DMS53 treated with DMSO at 0.1 percent for 48 hours (cell line): Measurements from ENCODE around the gene SPTLC3.

Experiments used
- DNase-seq: peaks from one replicate; lab custom pipeline; 2025; ENCODE audit not compliant: unreplicated experiment; lab: John Stamatoyannopoulos, UW

Gene SPTLC3

GRCh38 chr20:13028673-13029072, 19.9 kb downstream of the SPTLC3 start:
- DNase-seq = no peak

DNA sequence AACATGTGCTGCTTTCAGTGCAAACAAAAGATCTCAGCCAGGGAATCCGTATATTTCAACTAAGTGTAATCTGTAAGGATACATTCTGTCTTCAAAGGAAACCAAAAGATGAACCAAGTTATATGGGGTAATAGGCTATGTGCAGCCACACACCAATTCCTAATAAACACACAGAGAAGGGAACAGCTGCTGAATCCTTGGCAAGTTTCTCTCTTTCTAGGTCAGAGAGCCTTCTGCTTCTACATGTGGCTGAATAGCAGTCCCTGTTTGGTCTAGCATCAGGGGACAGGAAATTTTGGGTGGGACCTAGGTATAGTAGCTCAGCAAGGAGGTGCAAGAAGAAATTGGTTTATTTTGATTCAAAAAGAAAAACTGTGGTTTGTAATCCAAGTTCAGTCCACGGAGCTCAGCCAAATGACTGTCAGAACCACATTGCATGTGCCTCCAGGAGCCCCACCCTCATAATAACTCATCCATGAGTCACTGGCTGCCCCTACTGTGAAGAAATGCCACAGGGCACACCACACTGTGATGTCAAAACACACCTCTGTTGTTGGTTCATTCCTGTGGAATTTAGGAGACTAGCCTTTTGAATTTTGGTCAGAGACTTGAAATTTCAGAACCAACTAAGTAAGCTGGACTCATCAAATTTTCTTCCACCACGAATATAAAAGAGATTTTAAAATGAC, 21.1 kb downstream of the SPTLC3 start:
- no peak for DNase-seq

DNA sequence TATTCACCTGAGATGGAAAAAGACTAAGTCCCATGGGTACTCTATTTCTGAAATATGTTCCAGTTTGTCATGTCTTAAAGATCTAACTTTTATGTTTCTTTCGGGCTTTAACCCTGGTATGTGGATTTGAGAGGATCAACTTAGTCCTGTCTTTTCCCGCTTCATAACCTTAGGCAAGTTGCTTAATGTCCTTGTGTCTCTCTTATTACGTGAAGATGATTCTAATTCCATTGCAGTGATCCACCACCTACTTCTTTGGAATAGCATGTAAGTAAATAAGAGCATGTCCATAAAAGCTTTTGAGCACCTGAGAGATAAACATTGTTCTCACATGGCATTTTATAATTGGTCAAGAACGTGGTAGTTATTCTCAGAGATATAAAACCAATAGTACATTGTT, 23.0 kb downstream of the SPTLC3 start:
- no peak for DNase-seq

DNA sequence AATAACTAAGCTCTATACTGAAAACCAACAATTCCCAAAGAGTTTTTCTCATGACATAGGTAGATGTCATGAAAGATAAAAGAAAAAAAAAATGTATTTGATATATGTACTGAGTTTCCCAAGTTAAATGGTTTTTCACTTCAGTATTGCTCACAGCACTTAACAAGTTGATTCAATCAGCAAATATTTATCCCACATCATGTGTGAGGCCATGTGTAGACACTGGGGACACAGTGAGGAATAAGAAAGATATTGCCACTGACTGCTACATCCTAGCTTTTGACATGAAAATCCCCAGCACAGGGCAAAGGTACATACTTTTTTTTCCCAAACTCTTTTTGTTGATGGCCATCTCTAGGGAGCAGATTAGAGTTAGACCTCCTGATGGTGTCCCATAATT, 25.3 kb downstream of the SPTLC3 start:
- DNase-seq = no peak

DNA sequence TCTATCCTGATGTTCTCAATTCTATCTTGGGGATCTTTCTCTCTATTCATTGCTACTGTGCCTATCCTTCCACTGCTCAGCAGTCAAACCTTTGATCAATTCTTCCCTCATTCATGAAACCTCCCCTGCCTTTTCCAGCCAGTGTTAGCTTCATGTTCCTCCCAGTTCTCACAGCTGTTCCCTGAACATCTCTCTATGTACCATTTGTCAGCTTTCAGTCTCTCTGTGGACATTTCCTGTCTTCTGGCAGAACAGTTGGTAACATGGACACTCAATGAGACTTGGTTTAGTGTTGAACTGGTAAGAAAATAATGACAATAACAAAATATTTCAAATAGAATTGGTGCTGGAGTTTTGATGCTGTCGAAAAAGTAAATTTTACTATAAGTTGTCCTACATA, 26.2 kb downstream of the SPTLC3 start:
- DNase-seq = no peak

- no peak for DNase-seq
Observed at GRCh38 chr20:13035399-13036152, 26.8 kb downstream of the SPTLC3 start.

DNA sequence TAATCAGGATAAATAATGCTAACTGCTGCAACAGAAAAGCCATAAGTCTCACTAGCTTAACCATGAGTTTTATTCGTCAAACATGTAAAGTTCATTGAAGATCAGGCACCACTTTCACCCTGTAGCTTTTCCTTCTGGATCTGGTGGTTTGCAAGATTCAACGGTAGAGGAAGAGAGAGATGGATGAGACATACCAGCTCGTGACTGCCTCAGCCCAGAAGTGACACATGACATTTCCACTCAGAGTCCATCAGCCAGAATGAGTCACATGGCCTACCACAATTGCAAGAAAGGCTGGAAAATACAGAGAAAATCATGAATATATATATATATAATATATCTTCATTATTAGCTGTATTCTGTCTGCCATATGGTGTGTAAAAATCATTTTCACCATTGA, 29.0 kb downstream of the SPTLC3 start:
- DNase-seq = no peak

GRCh38 chr20:13041574-13042457, 33.0 kb downstream of the SPTLC3 start:
- no peak for DNase-seq

DNA sequence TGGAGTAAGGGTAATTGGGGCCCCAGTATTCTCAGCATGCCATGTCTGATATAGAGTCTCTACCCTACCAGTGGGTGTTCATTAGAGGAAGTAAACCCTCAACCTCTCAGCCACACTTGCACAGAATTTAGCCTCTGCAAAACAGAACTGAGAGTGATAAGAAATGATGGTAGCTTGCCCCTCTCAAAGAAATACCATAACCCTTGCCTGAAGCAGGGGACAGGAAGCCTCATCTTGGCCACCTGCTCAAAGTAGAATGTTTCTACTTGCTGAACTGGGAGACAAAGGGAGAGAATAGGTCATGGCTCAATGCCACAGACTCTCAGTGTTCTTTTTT, 33.7 kb downstream of the SPTLC3 start:
- no peak for DNase-seq

DNA sequence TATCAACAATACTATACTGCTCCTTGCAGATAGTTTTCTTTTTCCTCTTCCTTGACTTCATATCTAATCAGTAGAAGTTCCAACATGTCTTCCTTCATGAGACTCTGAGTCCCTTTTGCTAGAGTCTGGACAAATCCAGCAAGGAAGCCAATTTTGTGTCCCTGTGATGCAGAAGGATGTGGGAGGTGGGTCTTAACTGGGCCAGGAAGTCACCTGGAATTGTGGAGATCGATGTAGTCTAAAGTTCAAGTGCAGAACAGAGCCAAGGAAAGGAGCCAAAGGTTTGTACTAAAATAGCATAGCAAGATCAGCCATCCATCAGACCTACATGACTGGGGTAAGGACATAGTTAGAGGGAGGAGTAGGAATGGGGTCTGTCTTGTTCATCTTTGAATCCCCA, 37.6 kb downstream of the SPTLC3 start:
- no peak for DNase-seq

DNA sequence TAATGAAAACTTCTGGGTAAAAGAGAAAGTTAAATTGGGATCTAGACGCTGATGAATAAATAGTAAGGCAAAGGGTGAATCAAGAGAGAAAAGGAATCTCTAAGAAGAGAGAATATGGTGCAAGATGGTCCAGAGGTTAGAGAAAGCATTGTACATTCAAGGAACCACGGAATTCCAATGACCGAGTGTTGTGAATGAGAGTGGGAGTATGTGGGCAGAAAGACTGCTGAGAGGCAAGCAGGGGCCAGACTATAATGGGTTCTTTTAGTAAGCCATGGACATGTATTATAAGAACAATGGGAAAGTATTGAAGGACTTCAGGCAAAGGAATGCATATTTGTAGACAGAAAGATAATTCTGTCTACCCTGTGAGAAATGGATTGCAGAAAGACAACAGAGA, 45.2 kb downstream of the SPTLC3 start:
- no peak for DNase-seq

DNA sequence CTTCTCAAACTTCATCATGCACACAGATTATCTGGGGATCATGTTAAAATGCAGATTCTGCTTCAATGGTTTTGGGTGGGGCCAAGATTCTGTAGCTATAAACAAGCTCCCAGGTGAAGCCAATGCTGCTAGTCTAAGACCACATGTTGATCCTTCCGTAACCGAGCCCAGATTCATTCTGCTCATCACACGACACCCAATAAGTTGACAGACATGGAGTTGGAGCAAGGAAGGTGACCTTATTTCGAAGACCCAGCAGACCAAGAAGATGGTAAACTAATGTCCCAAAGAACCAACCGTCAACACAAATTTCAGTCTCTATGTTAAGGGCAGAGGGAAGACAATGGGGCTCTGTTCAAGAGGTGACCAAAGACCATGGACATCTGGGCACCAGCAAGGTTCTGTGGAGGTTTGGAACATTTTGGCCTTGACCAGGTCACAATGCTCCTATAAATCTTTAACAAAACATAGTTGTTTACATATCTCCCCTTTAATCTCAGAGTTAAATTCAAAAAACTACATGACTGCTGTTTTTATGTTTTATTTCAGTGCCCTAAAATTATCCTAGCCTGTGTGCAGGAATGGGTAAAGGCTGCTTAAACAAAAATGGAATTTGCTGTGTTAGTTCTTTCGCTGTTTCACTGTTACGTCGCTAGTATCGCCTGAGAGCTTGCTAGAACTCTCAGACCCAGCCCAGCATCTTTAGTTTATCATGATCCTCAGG, 50.1 kb downstream of the SPTLC3 start:
- no peak for DNase-seq

- DNase-seq = no peak
Observed at GRCh38 chr20:13059398-13060136, 50.8 kb downstream of the SPTLC3 start.

DNA sequence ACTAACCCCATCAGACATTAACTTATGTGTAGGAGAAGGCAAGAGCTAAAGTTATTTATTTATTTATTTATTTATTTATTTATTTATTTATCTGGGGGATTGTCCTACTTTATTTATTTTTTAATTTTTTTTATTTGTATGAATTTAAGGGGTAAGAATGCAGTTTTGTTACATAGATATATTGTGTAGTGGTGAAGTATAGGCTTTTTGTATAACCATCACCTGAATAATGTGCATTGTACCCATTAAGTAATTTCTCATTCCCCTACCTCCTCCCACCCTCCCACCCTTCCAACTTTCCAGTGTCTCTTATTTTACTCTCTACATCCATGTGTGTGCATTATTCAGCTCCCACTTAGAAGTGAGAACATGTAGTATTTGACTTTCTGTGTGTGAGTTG, 51.6 kb downstream of the SPTLC3 start:
- DNase-seq = no peak

- DNase-seq = peak; percentile 89
Observed at GRCh38 chr20:13061381-13061780, 52.6 kb downstream of the SPTLC3 start.

DNA sequence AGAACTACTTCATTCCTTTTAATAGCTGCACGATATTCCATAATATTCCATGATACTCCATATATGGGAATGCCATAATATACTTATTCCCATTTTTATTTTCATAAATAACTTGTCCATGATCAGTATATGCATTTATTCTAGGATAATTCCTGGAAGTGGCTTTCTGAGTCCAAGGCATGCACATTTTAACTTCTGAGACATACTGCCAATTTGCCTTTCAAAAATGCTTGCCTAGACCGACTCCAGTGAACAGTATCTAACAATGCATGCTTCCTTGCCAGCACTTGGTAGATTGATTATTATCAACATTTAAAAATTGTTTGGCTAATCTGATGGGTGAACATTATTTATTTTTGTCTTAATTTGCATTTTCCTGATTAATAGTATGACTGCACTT, 54.0 kb downstream of the SPTLC3 start:
- DNase-seq = no peak

DNA sequence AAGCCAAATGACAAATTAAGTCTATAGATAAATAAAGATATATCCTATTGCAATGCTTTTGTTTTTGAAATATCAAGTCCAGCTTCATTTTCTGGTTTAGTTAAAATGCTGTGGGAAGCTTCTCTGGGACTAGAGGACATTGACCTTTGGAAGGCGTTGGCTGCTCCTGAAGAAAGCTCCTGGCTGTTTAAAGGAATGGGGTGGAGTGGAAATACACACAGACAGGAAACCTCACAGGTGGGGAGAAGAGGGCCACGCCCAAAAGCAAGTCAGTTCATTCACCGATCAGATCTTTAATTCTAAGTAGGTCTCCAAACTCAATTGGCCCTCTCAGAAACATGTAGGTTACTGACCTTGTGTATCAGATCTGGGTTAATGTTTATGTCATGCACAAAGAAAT, 59.6 kb downstream of the SPTLC3 start:
- DNase-seq = no peak

DNA sequence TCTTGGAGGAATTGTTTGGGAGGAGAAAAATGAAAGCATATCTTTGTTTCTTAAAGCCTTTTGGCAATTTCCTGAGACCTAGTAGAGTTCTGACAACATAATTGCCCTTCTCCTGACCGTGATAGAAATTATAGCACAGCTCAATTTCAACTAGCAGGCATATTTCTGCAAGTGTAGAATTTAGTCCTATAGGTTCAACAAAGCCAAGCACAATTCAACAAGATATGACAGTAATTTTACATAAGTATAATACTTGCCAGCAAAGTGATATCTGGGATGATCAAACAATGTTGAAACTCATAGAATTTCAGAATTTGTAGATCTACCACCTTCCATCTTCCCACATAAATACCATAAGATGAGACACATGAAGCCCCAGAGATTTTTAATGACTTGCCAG, 73.1 kb downstream of the SPTLC3 start:
- DNase-seq = no peak

GRCh38 chr20:13082378-13082777, 73.6 kb downstream of the SPTLC3 start:
- DNase-seq = no peak

- DNase-seq = no peak
Observed at GRCh38 chr20:13085275-13085674, 76.5 kb downstream of the SPTLC3 start.
